K562 (cell line): ENCODE data around the gene VMP1. TPM values are rescaled to one million over a fixed set of nuclear protein-coding genes. Genes with fewer than 3 reads are reported as not detected.
A peak's percentile ranks its signal among the peaks of the same experiment; 100 is the strongest.

Experiments
- ATAC-seq: fragments of 200-7000 bp; cut with Tn5 transposase; 3 replicates; pipeline ENCODE4 v1.9.1; 2020; ENCODE audit warnings: moderate library complexity
- BruUV-seq: library from RNA; stranded (reverse); fragments of 400-500 nt; replicated peaks from 2 replicates; lab custom pipeline; 2021; lab: Mats Ljungman, UMichigan
- CTCF ChIA-PET: fragments of 300-600 bp; formaldehyde crosslinking; extraction: SDS; loops from one replicate; lab custom pipeline; 2021; ENCODE audit warnings: low intra/inter-chr PET ratio; lab: Yijun Ruan, JAX
- POLR2A ChIA-PET: fragments of 300-600, 350-650 bp; sonication (Branson Sonifier 250); formaldehyde crosslinking; extraction: SDS; loops from one replicate; lab custom pipeline; 2021; ENCODE audit warnings: antibody characterized with exemption, inconsistent platforms; lab: Yijun Ruan, JAX
- DNase-seq, 4 experiments: peaks; one replicate each; pipeline versions ENCODE4 v3.0.0 to v3.0.0-alpha.2; 2011 to 2018; ENCODE audit warnings: low spot score in 3 of 4, mixed read lengths in 3 of 4; ENCODE audit errors: extremely low read depth in 1 of 4
- FAIRE-seq: peaks from 2 replicates; lab custom pipeline; 2011; peaks lifted over from hg19 to GRCh38; lab: Jason Lieb, UNC
- H2AFZ ChIP-seq: 2 replicates; pipeline ENCODE4 v1.6.0; 2011; ENCODE audit warnings: low read depth, low read length, control low read depth, inconsistent platforms
- H3K27ac ChIP-seq: fragments of 200-600 bp; 3 replicates; pipeline ENCODE4 v1.8.0; 2011; ENCODE audit warnings: low read depth, mild to moderate bottlenecking, control low read depth, inconsistent platforms, low read length, moderate library complexity, mixed read lengths; ENCODE audit errors: extremely low read depth
- H3K27me3 ChIP-seq, 2 experiments: fragments of 300-600 bp in 1 of 2; 2 replicates in 1 of 2; 3 replicates in 1 of 2; pipeline versions ENCODE4 v1.6.0 to v1.8.0; 2011; ENCODE audit warnings: inconsistent platforms in 2 of 2, low read length in 2 of 2, mild to moderate bottlenecking in 1 of 2, mixed read lengths in 1 of 2, moderate library complexity in 1 of 2; ENCODE audit not compliant: control insufficient read depth in 2 of 2, insufficient read depth in 2 of 2
- H3K36me3 ChIP-seq: fragments of 300-600 bp; 3 replicates; pipeline ENCODE4 v1.8.0; 2011; ENCODE audit warnings: mild to moderate bottlenecking, low read length, inconsistent platforms; ENCODE audit not compliant: control insufficient read depth, insufficient read depth
- H3K4me1 ChIP-seq, 2 experiments: fragments of 200-600 bp in 1 of 2; replicated peaks in 1 of 2; 2 replicates in 1 of 2; 3 replicates in 1 of 2; pipeline versions ENCODE4 v1.5.1 to v1.8.0; 2011; ENCODE audit warnings: inconsistent platforms in 2 of 2, low read length in 2 of 2, mild to moderate bottlenecking in 1 of 2, mixed read lengths in 1 of 2, moderate library complexity in 1 of 2; ENCODE audit not compliant: control insufficient read depth in 2 of 2, insufficient read depth in 2 of 2
- H3K4me2 ChIP-seq: 2 replicates; pipeline ENCODE4 v1.6.1; 2011; ENCODE audit warnings: low read length, control low read depth, inconsistent platforms, mixed read lengths; ENCODE audit not compliant: insufficient read depth
- H3K4me3 ChIP-seq: fragments of 200-600 bp; sonication (generic), shearing (Covaris generic); 2 replicates; pipeline ENCODE4 v1.5.1; 2016; ENCODE audit warnings: control low read depth, inconsistent platforms
- H3K79me2 ChIP-seq: fragments of 200-600 bp; 3 replicates; pipeline ENCODE4 v1.8.0; 2011; ENCODE audit warnings: low read length, inconsistent platforms; ENCODE audit not compliant: control insufficient read depth, insufficient read depth
- H3K9ac ChIP-seq, 2 experiments: 2 replicates each; pipeline versions ENCODE4 v1.6.0 to v1.6.1; 2011; ENCODE audit warnings: low read depth in 2 of 2, low read length in 2 of 2, control low read depth in 1 of 2, inconsistent platforms in 1 of 2, mild to moderate bottlenecking in 1 of 2, mixed read lengths in 1 of 2; ENCODE audit not compliant: insufficient read depth in 1 of 2
- H3K9me1 ChIP-seq: one replicate; pipeline ENCODE4 v1.6.0; 2011; ENCODE audit warnings: inconsistent platforms, mild to moderate bottlenecking, low read length, moderate library complexity; ENCODE audit not compliant: control insufficient read depth, insufficient read depth
- H3K9me3 ChIP-seq: replicated peaks from 2 replicates; pipeline ENCODE4 v1.5.1; 2011; ENCODE audit warnings: low read depth, low read length, inconsistent platforms; ENCODE audit not compliant: control insufficient read depth, insufficient read depth
- H4K20me1 ChIP-seq: replicated peaks from 2 replicates; pipeline ENCODE4 v1.6.1; 2011; ENCODE audit warnings: low read length, inconsistent platforms, mixed read lengths; ENCODE audit not compliant: control insufficient read depth, insufficient read depth
- WGBS: fragments of 100-300 bp; shearing (Covaris generic); methylation state at CpG from one replicate; pipeline ENCODE4 v1.1.6; 2016; ENCODE audit warnings: low coverage, mixed read lengths; ENCODE audit not compliant: insufficient coverage; ENCODE audit errors: missing lambda C conversion rate; 5-methylcytosine and 5-hydroxymethylcytosine counted together
- in situ Hi-C: fragments of 300-500 bp; cut with MboI; formaldehyde crosslinking; loops from 4 replicates; pipeline ENCODE4 v1.15.0; 2018; ENCODE audit warnings: inconsistent platforms, mixed read lengths
- intact Hi-C: fragments of 100-400 bp; cut with micrococcal nuclease; formaldehyde crosslinking; loops from 2 replicates; pipeline ENCODE4 v1.14.2; 2022
- polyA plus RNA-seq, 8 experiments: library from polyadenylated mRNA; depleted of rRNA in 4 of 8; stranded (reverse) in 5 of 8; unstranded in 3 of 8; fragments of >200 nt; fragmentation: Nextera tagmentation in 2 of 8; fragmentation: Illumina TruSeq in 1 of 8; extraction: Ambion mirVana in 2 of 8; extraction: Trizol in 1 of 8; gene quantifications; 2 replicates each; pipeline versions ENCODE4 v1.2.1 to v1.2.3, GENCODE V29; 2011 to 2014; ENCODE audit warnings: inconsistent platforms in 1 of 8, missing spikeins in 1 of 8
- total RNA-seq, 7 experiments: library from RNA; depleted of rRNA in 6 of 7; stranded (reverse); fragments of >200 nt in 6 of 7; fragmentation: Illumina TruSeq in 2 of 7; extraction: Trizol in 2 of 7; gene quantifications; 2 replicates each; pipeline versions ENCODE4 v1.2.1 to v1.2.3, GENCODE V29; 2011 to 2021; ENCODE audit warnings: low replicate concordance in 1 of 7
- TF ChIP-seq, protein P1 (sequence below), 3 experiments: fragments of 200-800 bp in 1 of 3; fragments of 250-450 bp in 1 of 3; fragments of 450-650 bp in 1 of 3; sonication (Bioruptor Pico) in 1 of 3; sonication (Bioruptor generic) in 1 of 3; formaldehyde crosslinking in 1 of 3; IDR thresholded peaks; 2 replicates each; pipeline versions ENCODE4 v1.6.1 to v1.8.0; 2016 to 2022; ENCODE audit warnings: mild to moderate bottlenecking in 2 of 3, missing genetic modification characterization in 2 of 3, missing compliant biosample characterization in 1 of 3, moderate library complexity in 1 of 3
- TF ChIP-seq, protein P2 (sequence below): sonication (generic); formaldehyde crosslinking; IDR thresholded peaks from 2 replicates; pipeline ENCODE4 v1.8.0; 2023; ENCODE audit warnings: mild to moderate bottlenecking, missing genetic modification reagents

The VMP1 gene
- total and polyA plus RNA-seq, 9 of the 15 experiments (the other 6 are each of a cell fraction or from before 2014, with no cell fraction given), result 123 to 304 (median 151) TPM

GRCh38 chr17:59884861-59885260 is 177.4 kb downstream of the VMP1 start:
- TF ChIP-seq, protein P1, sequence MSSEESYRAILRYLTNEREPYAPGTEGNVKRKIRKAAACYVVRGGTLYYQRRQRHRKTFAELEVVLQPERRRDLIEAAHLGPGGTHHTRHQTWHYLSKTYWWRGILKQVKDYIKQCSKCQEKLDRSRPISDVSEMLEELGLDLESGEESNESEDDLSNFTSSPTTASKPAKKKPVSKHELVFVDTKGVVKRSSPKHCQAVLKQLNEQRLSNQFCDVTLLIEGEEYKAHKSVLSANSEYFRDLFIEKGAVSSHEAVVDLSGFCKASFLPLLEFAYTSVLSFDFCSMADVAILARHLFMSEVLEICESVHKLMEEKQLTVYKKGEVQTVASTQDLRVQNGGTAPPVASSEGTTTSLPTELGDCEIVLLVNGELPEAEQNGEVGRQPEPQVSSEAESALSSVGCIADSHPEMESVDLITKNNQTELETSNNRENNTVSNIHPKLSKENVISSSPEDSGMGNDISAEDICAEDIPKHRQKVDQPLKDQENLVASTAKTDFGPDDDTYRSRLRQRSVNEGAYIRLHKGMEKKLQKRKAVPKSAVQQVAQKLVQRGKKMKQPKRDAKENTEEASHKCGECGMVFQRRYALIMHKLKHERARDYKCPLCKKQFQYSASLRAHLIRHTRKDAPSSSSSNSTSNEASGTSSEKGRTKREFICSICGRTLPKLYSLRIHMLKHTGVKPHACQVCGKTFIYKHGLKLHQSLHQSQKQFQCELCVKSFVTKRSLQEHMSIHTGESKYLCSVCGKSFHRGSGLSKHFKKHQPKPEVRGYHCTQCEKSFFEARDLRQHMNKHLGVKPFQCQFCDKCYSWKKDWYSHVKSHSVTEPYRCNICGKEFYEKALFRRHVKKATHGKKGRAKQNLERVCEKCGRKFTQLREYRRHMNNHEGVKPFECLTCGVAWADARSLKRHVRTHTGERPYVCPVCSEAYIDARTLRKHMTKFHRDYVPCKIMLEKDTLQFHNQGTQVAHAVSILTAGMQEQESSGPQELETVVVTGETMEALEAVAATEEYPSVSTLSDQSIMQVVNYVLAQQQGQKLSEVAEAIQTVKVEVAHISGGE (CRISPR knock-in tag; IDR thresholded peaks at IDR 0.05), result peak in 1 of 3 experiments; percentile 90; a peak in 2 of 6 replicates
- TF ChIP-seq, protein P2, sequence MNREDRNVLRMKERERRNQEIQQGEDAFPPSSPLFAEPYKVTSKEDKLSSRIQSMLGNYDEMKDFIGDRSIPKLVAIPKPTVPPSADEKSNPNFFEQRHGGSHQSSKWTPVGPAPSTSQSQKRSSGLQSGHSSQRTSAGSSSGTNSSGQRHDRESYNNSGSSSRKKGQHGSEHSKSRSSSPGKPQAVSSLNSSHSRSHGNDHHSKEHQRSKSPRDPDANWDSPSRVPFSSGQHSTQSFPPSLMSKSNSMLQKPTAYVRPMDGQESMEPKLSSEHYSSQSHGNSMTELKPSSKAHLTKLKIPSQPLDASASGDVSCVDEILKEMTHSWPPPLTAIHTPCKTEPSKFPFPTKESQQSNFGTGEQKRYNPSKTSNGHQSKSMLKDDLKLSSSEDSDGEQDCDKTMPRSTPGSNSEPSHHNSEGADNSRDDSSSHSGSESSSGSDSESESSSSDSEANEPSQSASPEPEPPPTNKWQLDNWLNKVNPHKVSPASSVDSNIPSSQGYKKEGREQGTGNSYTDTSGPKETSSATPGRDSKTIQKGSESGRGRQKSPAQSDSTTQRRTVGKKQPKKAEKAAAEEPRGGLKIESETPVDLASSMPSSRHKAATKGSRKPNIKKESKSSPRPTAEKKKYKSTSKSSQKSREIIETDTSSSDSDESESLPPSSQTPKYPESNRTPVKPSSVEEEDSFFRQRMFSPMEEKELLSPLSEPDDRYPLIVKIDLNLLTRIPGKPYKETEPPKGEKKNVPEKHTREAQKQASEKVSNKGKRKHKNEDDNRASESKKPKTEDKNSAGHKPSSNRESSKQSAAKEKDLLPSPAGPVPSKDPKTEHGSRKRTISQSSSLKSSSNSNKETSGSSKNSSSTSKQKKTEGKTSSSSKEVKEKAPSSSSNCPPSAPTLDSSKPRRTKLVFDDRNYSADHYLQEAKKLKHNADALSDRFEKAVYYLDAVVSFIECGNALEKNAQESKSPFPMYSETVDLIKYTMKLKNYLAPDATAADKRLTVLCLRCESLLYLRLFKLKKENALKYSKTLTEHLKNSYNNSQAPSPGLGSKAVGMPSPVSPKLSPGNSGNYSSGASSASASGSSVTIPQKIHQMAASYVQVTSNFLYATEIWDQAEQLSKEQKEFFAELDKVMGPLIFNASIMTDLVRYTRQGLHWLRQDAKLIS (CRISPR knock-in tag), result no peak
- intact Hi-C loops (no loop called here), in situ Hi-C loops (no loop called here)
- DNase-seq (no peak), ATAC-seq (no peak), FAIRE-seq (no peak)
- BruUV-seq, result no TSS peak
- peaks cover 57% of the 10 kb centered on the region for H3K36me3 ChIP-seq
- no peaks in the 10 kb centered on the region for H3K9me3 ChIP-seq
- POLR2A ChIA-PET, result interaction anchor here (1.7 kb wide), 1 partner anchor 9 kb away, joined by 11 read pairs; the partner anchor contains the start of genes RPS6KB1 and TUBD1
- H3K4me2 ChIP-seq, result no peak overlapping the region
- H2AFZ ChIP-seq, result no peak overlapping the region
- H3K9me1 ChIP-seq, result no peaks in the 10 kb centered on the region
- H3K4me1 ChIP-seq, result no peaks in the 10 kb centered on the region
- no peak overlapping the region for H3K4me3 ChIP-seq
- WGBS, result 90% methylated on average over 8 of the region's 9 CpGs
- no peaks in the 10 kb centered on the region for H4K20me1 ChIP-seq
- peaks cover 5% of the 10 kb centered on the region; the same call in 2 of the 3 replicates for H3K79me2 ChIP-seq
- H3K9ac ChIP-seq, result peak overlapping the region in 1 of 2 experiments; percentile 58; a peak in 2 of 4 replicates
- H3K27ac ChIP-seq, result no peak overlapping the region
- CTCF ChIA-PET, result no interaction called here
- H3K27me3 ChIP-seq, result no peaks in the 10 kb centered on the region
